GM19452 (cell line): Measurements from ENCODE around the gene TEX12.

Experiments
- ATAC-seq: cut with Tn5 transposase; IDR thresholded peaks from one replicate; pipeline ENCODE4 v1.9.1; 2021; ENCODE audit not compliant: unreplicated experiment

Gene TEX12

GRCh38 chr11:112210890-112211289 is 43.7 kb downstream of the TEX12 start:
- ATAC-seq: no peak

GRCh38 chr11:112211536-112211935 is 44.4 kb downstream of the TEX12 start:
- no peak for ATAC-seq

- no peak for ATAC-seq
Measured at GRCh38 chr11:112212290-112212689, 45.1 kb downstream of the TEX12 start.

GRCh38 chr11:112212710-112213109 is 45.5 kb downstream of the TEX12 start:
- no peak for ATAC-seq

- ATAC-seq: no peak
Measured at GRCh38 chr11:112213753-112214152, 46.6 kb downstream of the TEX12 start.

GRCh38 chr11:112215621-112216020 is 48.4 kb downstream of the TEX12 start:
- no peak for ATAC-seq

GRCh38 chr11:112216561-112217105 is 49.5 kb downstream of the TEX12 start:
- no peak for ATAC-seq

GRCh38 chr11:112219476-112220232 is 52.5 kb downstream of the TEX12 start:
- ATAC-seq: peak; percentile 97

GRCh38 chr11:112221274-112221835 is 54.2 kb downstream of the TEX12 start:
- ATAC-seq: no peak
